ENCODE measurements around the gene SGCD.

The SGCD gene

GRCh38 chr5:156532921-156533320, 206.0 kb downstream of the SGCD start:
- POLR2A ChIA-PET, result no interaction called here

GRCh38 chr5:156534085-156534484, 207.1 kb downstream of the SGCD start:
- TF ChIP-seq ZNF785 (tag by site-specific recombination; IDR thresholded peaks at IDR 0.05), result no peak
- TF ChIP-seq, protein P1, sequence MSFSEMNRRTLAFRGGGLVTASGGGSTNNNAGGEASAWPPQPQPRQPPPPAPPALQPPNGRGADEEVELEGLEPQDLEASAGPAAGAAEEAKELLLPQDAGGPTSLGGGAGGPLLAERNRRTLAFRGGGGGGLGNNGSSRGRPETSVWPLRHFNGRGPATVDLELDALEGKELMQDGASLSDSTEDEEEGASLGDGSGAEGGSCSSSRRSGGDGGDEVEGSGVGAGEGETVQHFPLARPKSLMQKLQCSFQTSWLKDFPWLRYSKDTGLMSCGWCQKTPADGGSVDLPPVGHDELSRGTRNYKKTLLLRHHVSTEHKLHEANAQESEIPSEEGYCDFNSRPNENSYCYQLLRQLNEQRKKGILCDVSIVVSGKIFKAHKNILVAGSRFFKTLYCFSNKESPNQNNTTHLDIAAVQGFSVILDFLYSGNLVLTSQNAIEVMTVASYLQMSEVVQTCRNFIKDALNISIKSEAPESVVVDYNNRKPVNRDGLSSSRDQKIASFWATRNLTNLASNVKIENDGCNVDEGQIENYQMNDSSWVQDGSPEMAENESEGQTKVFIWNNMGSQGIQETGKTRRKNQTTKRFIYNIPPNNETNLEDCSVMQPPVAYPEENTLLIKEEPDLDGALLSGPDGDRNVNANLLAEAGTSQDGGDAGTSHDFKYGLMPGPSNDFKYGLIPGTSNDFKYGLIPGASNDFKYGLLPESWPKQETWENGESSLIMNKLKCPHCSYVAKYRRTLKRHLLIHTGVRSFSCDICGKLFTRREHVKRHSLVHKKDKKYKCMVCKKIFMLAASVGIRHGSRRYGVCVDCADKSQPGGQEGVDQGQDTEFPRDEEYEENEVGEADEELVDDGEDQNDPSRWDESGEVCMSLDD (tag by site-specific recombination; IDR thresholded peaks at IDR 0.05), result no peak
- TF ChIP-seq HOXD13 (CRISPR knock-in tag; IDR thresholded peaks at IDR 0.05; ENCODE audit: borderline replicate concordance), result no peak
- TF ChIP-seq ZFP37 (tag by site-specific recombination; IDR thresholded peaks at IDR 0.05), result no peak
- TF ChIP-seq ZNF280D (tag by site-specific recombination; IDR thresholded peaks at IDR 0.05), result no peak
- no peak for TF ChIP-seq ZNF248 (tag by site-specific recombination; IDR thresholded peaks at IDR 0.05)
- TF ChIP-seq KLF9 (tag by site-specific recombination; IDR thresholded peaks at IDR 0.05; ENCODE audit: low read depth), result no peak
- TF ChIP-seq, protein P2, sequence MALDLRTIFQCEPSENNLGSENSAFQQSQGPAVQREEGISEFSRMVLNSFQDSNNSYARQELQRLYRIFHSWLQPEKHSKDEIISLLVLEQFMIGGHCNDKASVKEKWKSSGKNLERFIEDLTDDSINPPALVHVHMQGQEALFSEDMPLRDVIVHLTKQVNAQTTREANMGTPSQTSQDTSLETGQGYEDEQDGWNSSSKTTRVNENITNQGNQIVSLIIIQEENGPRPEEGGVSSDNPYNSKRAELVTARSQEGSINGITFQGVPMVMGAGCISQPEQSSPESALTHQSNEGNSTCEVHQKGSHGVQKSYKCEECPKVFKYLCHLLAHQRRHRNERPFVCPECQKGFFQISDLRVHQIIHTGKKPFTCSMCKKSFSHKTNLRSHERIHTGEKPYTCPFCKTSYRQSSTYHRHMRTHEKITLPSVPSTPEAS (tag by site-specific recombination; IDR thresholded peaks at IDR 0.05), result no peak
- no peak for TF ChIP-seq YY1 (tag by site-specific recombination; IDR thresholded peaks at IDR 0.05)
- Histone ChIP-seq H3K36me3 (ENCODE audit: control insufficient read depth in 2 of 2, insufficient read depth in 1 of 2, low read length in 2 of 2) (no peaks in the 10 kb centered on the region), H3K4me3 (ENCODE audit: low read depth, low read length) (no peak overlapping the region), H3K4me1 (ENCODE audit: control insufficient read depth, insufficient read depth, low read length) (no peaks in the 10 kb centered on the region), H3K27ac (ENCODE audit: extremely low read depth, low read depth, low read length) (no peak overlapping the region), H3K9me3 (ENCODE audit: control insufficient read depth, insufficient read depth, low read depth, low read length) (no peaks in the 10 kb centered on the region)
- ChIA-PET CTCF (no interaction called here), POLR2A (no interaction called here)

More at GRCh38 chr5:156532921-156533320, 206.0 kb downstream of the SGCD start:
- TF ChIP-seq ZNF16 (tag by site-specific recombination; IDR thresholded peaks at IDR 0.05; ENCODE audit: low read depth) (no peak), ZNF664 (tag by site-specific recombination; IDR thresholded peaks at IDR 0.05) (no peak), ZNF76 (tag by site-specific recombination; IDR thresholded peaks at IDR 0.05; ENCODE audit: borderline replicate concordance, low read depth) (no peak), ZNF701 (tag by site-specific recombination; IDR thresholded peaks at IDR 0.05) (no peak), ZNF571 (tag by site-specific recombination; IDR thresholded peaks at IDR 0.05) (no peak), ZNF354C (tag by site-specific recombination; IDR thresholded peaks at IDR 0.05; ENCODE audit: borderline replicate concordance, low read depth) (no peak), ZFHX2 (tag by site-specific recombination; conservative IDR thresholded peaks at IDR 0.05) (no peak), SALL2 (tag by site-specific recombination; IDR thresholded peaks at IDR 0.05; ENCODE audit: borderline replicate concordance) (no peak), GFI1B (tag by site-specific recombination; IDR thresholded peaks at IDR 0.05) (no peak), ZFP37 (tag by site-specific recombination; IDR thresholded peaks at IDR 0.05) (no peak)
- TF ChIP-seq, protein P3, sequence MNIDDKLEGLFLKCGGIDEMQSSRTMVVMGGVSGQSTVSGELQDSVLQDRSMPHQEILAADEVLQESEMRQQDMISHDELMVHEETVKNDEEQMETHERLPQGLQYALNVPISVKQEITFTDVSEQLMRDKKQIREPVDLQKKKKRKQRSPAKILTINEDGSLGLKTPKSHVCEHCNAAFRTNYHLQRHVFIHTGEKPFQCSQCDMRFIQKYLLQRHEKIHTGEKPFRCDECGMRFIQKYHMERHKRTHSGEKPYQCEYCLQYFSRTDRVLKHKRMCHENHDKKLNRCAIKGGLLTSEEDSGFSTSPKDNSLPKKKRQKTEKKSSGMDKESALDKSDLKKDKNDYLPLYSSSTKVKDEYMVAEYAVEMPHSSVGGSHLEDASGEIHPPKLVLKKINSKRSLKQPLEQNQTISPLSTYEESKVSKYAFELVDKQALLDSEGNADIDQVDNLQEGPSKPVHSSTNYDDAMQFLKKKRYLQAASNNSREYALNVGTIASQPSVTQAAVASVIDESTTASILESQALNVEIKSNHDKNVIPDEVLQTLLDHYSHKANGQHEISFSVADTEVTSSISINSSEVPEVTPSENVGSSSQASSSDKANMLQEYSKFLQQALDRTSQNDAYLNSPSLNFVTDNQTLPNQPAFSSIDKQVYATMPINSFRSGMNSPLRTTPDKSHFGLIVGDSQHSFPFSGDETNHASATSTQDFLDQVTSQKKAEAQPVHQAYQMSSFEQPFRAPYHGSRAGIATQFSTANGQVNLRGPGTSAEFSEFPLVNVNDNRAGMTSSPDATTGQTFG (tag by site-specific recombination; IDR thresholded peaks at IDR 0.05; ENCODE audit: borderline replicate concordance), result no peak
- no peaks in the 10 kb centered on the region for H3K9me3 ChIP-seq (ENCODE audit: control insufficient read depth, insufficient read depth, low read depth, low read length)
- no peaks in the 10 kb centered on the region for H3K4me1 ChIP-seq (ENCODE audit: control insufficient read depth, insufficient read depth, low read length)
- no peaks in the 10 kb centered on the region for H3K36me3 ChIP-seq (ENCODE audit: control insufficient read depth in 2 of 2, insufficient read depth in 1 of 2, low read length in 2 of 2)
- no peak overlapping the region for H3K27ac ChIP-seq (ENCODE audit: extremely low read depth, low read depth, low read length)
- CTCF ChIA-PET, result no interaction called here
- no peak overlapping the region for H3K4me3 ChIP-seq (ENCODE audit: low read depth, low read length)

All from HEK293 (cell line).